Measurements from ENCODE around the gene NDRG4.

NDRG4 gene

GRCh38 chr16:58510097-58510775 is 10.3 kb downstream of the NDRG4 start:
- no peak for DNase-seq (ENCODE audit: low spot score)
- Histone ChIP-seq H3K27ac (no peak overlapping the region), H3K4me3 (no peak overlapping the region)
- TF ChIP-seq, protein P1, sequence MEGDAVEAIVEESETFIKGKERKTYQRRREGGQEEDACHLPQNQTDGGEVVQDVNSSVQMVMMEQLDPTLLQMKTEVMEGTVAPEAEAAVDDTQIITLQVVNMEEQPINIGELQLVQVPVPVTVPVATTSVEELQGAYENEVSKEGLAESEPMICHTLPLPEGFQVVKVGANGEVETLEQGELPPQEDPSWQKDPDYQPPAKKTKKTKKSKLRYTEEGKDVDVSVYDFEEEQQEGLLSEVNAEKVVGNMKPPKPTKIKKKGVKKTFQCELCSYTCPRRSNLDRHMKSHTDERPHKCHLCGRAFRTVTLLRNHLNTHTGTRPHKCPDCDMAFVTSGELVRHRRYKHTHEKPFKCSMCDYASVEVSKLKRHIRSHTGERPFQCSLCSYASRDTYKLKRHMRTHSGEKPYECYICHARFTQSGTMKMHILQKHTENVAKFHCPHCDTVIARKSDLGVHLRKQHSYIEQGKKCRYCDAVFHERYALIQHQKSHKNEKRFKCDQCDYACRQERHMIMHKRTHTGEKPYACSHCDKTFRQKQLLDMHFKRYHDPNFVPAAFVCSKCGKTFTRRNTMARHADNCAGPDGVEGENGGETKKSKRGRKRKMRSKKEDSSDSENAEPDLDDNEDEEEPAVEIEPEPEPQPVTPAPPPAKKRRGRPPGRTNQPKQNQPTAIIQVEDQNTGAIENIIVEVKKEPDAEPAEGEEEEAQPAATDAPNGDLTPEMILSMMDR (IDR thresholded peaks at IDR 0.05) = no peak

DNA sequence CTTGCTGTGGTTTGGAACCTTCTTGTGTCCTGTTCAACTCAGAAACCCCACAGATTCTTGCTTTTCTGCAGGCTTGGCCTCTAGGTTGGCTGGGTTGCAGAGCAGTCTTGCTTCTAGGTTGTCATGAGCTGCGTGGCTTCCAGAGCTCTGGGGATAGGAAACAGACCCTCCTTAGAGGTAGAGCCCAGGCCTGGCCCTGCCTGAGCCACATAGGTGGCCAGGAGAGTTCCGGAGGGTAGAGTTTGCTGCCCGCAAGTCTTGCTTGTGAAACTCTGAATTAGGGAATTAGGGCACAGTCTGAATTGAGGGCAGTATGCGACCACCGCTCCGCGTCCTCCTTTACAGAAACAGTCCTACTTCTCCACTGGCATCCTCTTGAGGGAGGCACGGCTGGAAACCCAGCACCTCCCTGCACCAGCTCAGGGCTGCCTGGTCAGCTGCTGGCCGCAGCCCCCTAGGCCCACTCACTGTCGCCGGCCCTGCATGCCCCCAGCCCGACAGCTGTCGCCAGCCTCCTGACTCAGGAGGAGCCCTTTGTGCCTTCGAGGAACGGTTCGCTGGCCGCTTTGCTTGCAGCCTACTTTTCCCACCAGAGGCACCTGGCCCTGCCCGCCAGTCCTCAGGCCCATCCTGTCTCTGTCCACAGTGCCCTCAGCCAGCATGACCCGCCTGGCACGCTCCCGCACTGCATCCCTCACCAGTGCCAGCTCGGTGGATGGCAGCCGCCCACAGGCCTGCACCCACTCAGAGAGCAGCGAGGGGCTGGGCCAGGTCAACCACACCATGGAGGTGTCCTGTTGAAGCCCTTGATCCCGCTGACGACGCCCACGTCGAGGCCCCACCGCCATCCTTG is 11.1 kb downstream of the NDRG4 start:
- Histone ChIP-seq H3K4me3 (no peak overlapping the region), H3K27ac (no peak overlapping the region)
- TF ChIP-seq, protein P1 (IDR thresholded peaks at IDR 0.05) = no peak
- no peak for DNase-seq (ENCODE audit: low spot score)

GRCh38 chr16:58511933-58512815 is 12.2 kb downstream of the NDRG4 start:
- TF ChIP-seq, protein P1 (IDR thresholded peaks at IDR 0.05) = peak; percentile 56
- H3K4me3 ChIP-seq = no peak overlapping the region
- H3K27ac ChIP-seq = no peak overlapping the region
- no peak for DNase-seq (ENCODE audit: low spot score)

DNA sequence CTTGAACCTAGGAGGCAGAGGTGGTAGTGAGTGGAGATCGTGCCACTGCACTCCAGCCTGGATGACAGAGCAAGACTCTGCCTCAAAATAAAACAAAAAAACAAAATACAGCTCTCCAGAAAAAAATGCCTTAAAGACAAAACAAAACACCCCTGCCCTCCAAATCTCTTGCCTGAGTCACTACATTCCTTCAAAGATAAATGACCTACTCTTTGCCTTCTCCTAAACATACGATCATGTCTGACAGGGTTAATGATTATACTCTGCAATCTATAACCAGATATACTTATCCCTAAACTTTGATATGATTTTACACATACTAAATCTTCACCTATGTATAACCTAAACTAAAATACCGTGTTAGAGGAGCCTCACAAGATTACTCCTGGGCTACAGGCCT is 13.9 kb downstream of the NDRG4 start:
- DNase-seq (ENCODE audit: low spot score) = no peak
- TF ChIP-seq, protein P1 (IDR thresholded peaks at IDR 0.05) = no peak
- Histone ChIP-seq H3K4me3 (no peak overlapping the region), H3K27ac (no peak overlapping the region)

DNA sequence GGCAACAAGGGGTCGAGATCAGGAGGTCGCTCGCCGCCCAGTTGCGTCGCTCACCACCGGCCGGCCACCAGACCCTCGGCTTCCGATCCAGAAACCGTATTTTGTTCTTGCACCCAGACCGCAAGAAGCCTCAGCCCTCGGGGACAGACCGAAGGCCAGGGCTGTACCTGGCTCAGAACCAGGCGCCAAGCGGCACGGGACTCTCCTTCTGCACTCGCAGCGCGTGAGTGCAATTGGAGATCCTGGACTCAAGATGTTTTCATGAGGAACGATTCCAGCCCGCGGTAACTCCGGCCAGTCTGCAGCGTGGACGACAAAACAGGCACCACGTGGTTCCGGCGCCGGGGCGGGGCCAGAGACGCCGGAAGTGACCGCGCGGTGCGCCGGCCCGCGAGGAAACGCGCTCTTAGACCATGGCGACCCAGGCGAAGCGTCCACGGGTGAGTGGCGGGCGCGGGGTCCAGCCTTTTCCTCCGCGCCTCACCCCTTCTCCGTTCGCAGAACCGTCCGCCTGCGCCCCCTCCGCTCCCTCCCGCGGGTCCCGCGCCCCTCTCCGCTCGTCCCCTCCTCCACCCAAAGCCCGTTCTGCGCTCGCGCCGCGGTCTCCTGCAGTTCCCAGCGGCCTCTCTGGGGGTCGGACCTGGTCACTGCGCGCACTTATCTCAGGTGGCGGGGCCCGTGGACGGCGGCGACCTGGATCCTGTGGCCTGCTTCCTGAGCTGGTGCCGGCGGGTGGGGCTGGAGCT is 15.4 kb downstream of the NDRG4 start, which contains the start of gene SETD6:
Gene SETD6, plus strand, starts transcription at position 393 of the 746 bp plus-strand sequence. Its CDS starts 21 bp downstream, at position 414.
- TF ChIP-seq, protein P1 (IDR thresholded peaks at IDR 0.05) = no peak
- peak within 1 kb of the TSS; percentile 46 to 88 for H3K27ac ChIP-seq
- DNase-seq (ENCODE audit: low spot score) = peak; percentile 91
- H3K4me3 ChIP-seq = peak within 1 kb of the TSS; percentile 88

Measured in coronary artery (tissue), 2 donors.